22Rv1 (cell line): ENCODE measurements around the gene FHIT.

Experiments
- H3K27ac ChIP-seq: fragments of 450-650 bp; 2 replicates; pipeline ENCODE4 v1.5.1; 2017
- ZFX ChIP-seq: fragments of 450-650 bp; IDR thresholded peaks from 2 replicates; pipeline ENCODE4 v1.6.1; 2017; ENCODE audit warnings: antibody characterized with exemption, borderline replicate concordance
- TF ChIP-seq, protein P1 (sequence below): fragments of 450-650 bp; IDR thresholded peaks from 2 replicates; pipeline ENCODE4 v1.5.1; 2017; ENCODE audit warnings: mild to moderate bottlenecking

Gene FHIT

GRCh38 chr3:60000311-60001105, 1250.7 kb downstream of the FHIT start:
- TF ChIP-seq, protein P1, sequence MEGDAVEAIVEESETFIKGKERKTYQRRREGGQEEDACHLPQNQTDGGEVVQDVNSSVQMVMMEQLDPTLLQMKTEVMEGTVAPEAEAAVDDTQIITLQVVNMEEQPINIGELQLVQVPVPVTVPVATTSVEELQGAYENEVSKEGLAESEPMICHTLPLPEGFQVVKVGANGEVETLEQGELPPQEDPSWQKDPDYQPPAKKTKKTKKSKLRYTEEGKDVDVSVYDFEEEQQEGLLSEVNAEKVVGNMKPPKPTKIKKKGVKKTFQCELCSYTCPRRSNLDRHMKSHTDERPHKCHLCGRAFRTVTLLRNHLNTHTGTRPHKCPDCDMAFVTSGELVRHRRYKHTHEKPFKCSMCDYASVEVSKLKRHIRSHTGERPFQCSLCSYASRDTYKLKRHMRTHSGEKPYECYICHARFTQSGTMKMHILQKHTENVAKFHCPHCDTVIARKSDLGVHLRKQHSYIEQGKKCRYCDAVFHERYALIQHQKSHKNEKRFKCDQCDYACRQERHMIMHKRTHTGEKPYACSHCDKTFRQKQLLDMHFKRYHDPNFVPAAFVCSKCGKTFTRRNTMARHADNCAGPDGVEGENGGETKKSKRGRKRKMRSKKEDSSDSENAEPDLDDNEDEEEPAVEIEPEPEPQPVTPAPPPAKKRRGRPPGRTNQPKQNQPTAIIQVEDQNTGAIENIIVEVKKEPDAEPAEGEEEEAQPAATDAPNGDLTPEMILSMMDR = no peak
- no peak for TF ChIP-seq ZFX

DNA sequence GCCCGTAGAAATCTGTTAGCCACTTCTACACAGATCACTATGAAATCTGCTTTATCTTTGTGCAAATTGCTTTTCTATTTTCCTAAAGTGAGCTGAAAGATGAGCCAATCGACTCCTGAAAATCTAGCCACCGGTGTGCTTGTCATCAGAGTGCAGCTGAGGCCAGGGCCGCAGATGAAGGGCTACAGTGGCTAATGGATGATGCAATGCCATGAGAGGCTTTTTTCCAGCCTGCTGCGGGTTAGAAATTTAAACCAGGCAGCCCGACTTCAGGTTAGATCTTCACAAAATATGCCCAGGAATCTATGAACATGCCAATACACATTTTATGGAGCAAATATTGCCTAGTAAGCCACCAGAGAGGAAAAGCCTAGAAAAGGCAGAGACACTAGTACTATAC, 1253.2 kb downstream of the FHIT start:
- H3K27ac ChIP-seq = no peak overlapping the region
- TF ChIP-seq, protein P1 = no peak
- TF ChIP-seq ZFX = no peak

More at GRCh38 chr3:60000311-60001105, 1250.7 kb downstream of the FHIT start:
- H3K27ac ChIP-seq = no peak overlapping the region

- no peak overlapping the region for H3K27ac ChIP-seq
- TF ChIP-seq ZFX = no peak
- TF ChIP-seq, protein P1 = no peak
Observed at GRCh38 chr3:59997583-59997982, 1253.7 kb downstream of the FHIT start.

DNA sequence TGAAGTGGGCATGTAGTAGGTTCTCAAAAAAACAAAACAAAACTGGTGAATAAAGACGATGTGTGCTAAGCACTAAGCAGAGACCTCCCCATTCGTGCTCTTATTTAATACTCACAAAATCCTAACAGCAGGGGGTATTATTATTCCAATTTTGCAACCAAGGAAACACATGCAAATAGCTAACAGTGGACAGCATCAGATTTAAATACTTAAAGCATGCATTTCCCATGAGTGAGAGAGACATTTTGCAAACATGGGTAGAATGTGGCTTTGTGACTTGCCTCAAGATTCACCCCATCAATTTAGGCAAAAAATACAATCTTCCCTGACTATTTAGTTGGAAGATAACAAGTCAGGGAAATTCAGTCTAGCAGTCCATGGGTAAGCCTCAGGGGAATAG, 1255.2 kb downstream of the FHIT start:
- TF ChIP-seq, protein P1 = no peak
- no peak for TF ChIP-seq ZFX
- no peak overlapping the region for H3K27ac ChIP-seq

- H3K27ac ChIP-seq = no peak overlapping the region
- TF ChIP-seq ZFX = no peak
- TF ChIP-seq, protein P1 = no peak
Observed at GRCh38 chr3:59995563-59995962, 1255.7 kb downstream of the FHIT start.

DNA sequence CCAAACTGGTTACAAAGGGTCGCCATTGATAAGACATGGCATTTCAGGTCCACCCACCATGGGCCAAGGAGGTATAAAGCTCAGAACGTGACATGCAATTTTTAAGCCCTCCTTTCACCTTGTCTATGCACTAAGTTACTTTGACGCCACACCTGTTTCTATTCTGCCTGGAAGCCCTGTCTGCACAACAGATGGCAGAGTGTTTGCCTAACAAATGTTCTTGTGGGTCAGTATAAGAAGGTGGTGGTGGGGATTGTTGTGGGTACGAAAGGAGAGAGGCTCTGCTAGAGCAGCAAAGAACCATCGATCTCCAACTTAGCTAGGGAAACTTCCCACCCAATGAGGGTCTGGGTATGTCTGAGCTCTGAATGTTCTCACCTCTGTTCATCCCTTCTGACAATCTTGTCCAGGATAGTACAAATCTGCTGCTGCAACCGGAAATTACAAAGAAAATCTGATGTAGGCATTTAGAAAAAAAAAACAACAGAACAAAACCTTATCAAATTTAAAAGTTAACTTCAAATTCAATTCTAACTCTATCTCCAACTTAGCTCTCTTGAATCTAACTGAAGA, 1256.4 kb downstream of the FHIT start:
- no peak for TF ChIP-seq ZFX
- TF ChIP-seq, protein P1 = no peak
- H3K27ac ChIP-seq = no peak overlapping the region

DNA sequence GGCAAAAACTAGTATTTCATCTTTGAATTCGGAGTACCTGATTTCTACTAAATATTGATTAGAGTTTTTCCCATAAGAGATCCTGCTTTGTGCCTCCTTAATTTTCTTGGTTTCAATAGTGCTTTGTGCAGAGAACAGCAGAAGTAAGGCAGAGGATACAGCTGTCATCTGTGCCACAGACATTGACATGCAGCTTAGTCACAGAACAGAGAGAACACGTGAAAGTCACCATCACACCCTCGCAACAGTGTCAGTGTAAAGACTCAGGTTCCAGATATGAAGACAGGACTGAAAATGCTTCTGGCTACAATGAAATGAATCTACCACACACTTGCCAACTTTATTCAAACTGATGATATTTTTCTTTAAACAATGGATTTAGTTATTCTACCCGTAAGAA, 1258.7 kb downstream of the FHIT start:
- H3K27ac ChIP-seq = no peak overlapping the region
- TF ChIP-seq ZFX = no peak
- TF ChIP-seq, protein P1 = no peak
